ENCODE results near the gene IDI1. TPM values are rescaled to one million over a fixed set of nuclear protein-coding genes. Genes with fewer than 3 reads are reported as not detected.

IDI1 gene
- total and polyA plus RNA-seq, 4 donors: 78.8 to 264 (median 109) TPM

- no peak overlapping the region for H3K4me3 ChIP-seq (ENCODE audit: low read depth in 1 of 3, low read length in 3 of 3)
- H3K9me3 ChIP-seq (ENCODE audit: control insufficient read depth in 4 of 4, low read length in 3 of 4): peaks cover 0 to 3% (median under 1%) of the 10 kb centered on the region in 4 donors
- no peak for DNase-seq (ENCODE audit: low spot score)
- H3K27ac ChIP-seq (ENCODE audit: low read depth in 1 of 2, low read length in 2 of 2): no peak overlapping the region
- no peaks in the 10 kb centered on the region for H3K4me1 ChIP-seq (ENCODE audit: control insufficient read depth in 4 of 4, insufficient read depth in 4 of 4, low read length in 3 of 4)
- 89% methylated on average over 10 of the region's 10 CpGs for WGBS
- TF ChIP-seq ATF3 (IDR thresholded peaks at IDR 0.05): no peak
- TF ChIP-seq SP1 (IDR thresholded peaks at IDR 0.05): no peak
- TF ChIP-seq GABPA (IDR thresholded peaks at IDR 0.05 in 1 of 2, conservative IDR thresholded peaks at IDR 0.05 in 1 of 2): no peak
- TF ChIP-seq, protein P1, sequence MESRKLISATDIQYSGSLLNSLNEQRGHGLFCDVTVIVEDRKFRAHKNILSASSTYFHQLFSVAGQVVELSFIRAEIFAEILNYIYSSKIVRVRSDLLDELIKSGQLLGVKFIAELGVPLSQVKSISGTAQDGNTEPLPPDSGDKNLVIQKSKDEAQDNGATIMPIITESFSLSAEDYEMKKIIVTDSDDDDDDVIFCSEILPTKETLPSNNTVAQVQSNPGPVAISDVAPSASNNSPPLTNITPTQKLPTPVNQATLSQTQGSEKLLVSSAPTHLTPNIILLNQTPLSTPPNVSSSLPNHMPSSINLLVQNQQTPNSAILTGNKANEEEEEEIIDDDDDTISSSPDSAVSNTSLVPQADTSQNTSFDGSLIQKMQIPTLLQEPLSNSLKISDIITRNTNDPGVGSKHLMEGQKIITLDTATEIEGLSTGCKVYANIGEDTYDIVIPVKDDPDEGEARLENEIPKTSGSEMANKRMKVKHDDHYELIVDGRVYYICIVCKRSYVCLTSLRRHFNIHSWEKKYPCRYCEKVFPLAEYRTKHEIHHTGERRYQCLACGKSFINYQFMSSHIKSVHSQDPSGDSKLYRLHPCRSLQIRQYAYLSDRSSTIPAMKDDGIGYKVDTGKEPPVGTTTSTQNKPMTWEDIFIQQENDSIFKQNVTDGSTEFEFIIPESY (IDR thresholded peaks at IDR 0.05): no peak
- no peak for TF ChIP-seq HNF4G (IDR thresholded peaks at IDR 0.05)
- TF ChIP-seq YY1 (IDR thresholded peaks at IDR 0.05): no peak
- TF ChIP-seq CTCF (IDR thresholded peaks at IDR 0.05; ENCODE audit: low read depth, low read length, missing input control): no peak
- TF ChIP-seq RXRA (IDR thresholded peaks at IDR 0.05): no peak
- TF ChIP-seq RAD21 (IDR thresholded peaks at IDR 0.05): no peak
- no peak for TF ChIP-seq HNF4A (conservative IDR thresholded peaks at IDR 0.05)
- no peak for TF ChIP-seq JUND (IDR thresholded peaks at IDR 0.05)
- no peak for TF ChIP-seq NR2F2 (IDR thresholded peaks at IDR 0.05)
- no peak for TF ChIP-seq TAF1 (conservative IDR thresholded peaks at IDR 0.05)
- no peaks in the 10 kb centered on the region for H3K27me3 ChIP-seq (ENCODE audit: control insufficient read depth in 4 of 4, insufficient read depth in 4 of 4, low read length in 3 of 4)
- no peak overlapping the region for H3K9ac ChIP-seq (ENCODE audit: low read depth in 1 of 2, low read length in 2 of 2)
- peaks cover 28 to 94% (median 71%) of the 10 kb centered on the region in 4 donors for H3K36me3 ChIP-seq (ENCODE audit: control insufficient read depth in 4 of 4, insufficient read depth in 3 of 4, low read depth in 1 of 4, low read length in 3 of 4)
These were observed 41.3 kb downstream of the IDI1 start for GRCh38 chr10:1007583-1007982.

GRCh38 chr10:1006573-1006972, 42.3 kb downstream of the IDI1 start:
- no peak overlapping the region for H3K27ac ChIP-seq (ENCODE audit: low read depth in 1 of 2, low read length in 2 of 2)
- H3K27me3 ChIP-seq (ENCODE audit: control insufficient read depth in 4 of 4, insufficient read depth in 4 of 4, low read length in 3 of 4): no peaks in the 10 kb centered on the region
- no peaks in the 10 kb centered on the region for H3K4me1 ChIP-seq (ENCODE audit: control insufficient read depth in 4 of 4, insufficient read depth in 4 of 4, low read length in 3 of 4)
- no peak overlapping the region for H3K9ac ChIP-seq (ENCODE audit: low read depth in 1 of 2, low read length in 2 of 2)
- peaks cover 25 to 91% (median 70%) of the 10 kb centered on the region in 4 donors for H3K36me3 ChIP-seq (ENCODE audit: control insufficient read depth in 4 of 4, insufficient read depth in 3 of 4, low read depth in 1 of 4, low read length in 3 of 4)
- no peak overlapping the region for H3K4me3 ChIP-seq (ENCODE audit: low read depth in 1 of 3, low read length in 3 of 3)
- TF ChIP-seq SP1 (IDR thresholded peaks at IDR 0.05) (no peak), NR2F2 (IDR thresholded peaks at IDR 0.05) (no peak), HNF4A (conservative IDR thresholded peaks at IDR 0.05) (no peak), GABPA (IDR thresholded peaks at IDR 0.05 in 1 of 2, conservative IDR thresholded peaks at IDR 0.05 in 1 of 2) (no peak), FOXA2 (IDR thresholded peaks at IDR 0.05) (no peak), FOXA1 (IDR thresholded peaks at IDR 0.05) (no peak), MAX (IDR thresholded peaks at IDR 0.05) (no peak), RAD21 (IDR thresholded peaks at IDR 0.05) (no peak)
- TF ChIP-seq, protein P2, sequence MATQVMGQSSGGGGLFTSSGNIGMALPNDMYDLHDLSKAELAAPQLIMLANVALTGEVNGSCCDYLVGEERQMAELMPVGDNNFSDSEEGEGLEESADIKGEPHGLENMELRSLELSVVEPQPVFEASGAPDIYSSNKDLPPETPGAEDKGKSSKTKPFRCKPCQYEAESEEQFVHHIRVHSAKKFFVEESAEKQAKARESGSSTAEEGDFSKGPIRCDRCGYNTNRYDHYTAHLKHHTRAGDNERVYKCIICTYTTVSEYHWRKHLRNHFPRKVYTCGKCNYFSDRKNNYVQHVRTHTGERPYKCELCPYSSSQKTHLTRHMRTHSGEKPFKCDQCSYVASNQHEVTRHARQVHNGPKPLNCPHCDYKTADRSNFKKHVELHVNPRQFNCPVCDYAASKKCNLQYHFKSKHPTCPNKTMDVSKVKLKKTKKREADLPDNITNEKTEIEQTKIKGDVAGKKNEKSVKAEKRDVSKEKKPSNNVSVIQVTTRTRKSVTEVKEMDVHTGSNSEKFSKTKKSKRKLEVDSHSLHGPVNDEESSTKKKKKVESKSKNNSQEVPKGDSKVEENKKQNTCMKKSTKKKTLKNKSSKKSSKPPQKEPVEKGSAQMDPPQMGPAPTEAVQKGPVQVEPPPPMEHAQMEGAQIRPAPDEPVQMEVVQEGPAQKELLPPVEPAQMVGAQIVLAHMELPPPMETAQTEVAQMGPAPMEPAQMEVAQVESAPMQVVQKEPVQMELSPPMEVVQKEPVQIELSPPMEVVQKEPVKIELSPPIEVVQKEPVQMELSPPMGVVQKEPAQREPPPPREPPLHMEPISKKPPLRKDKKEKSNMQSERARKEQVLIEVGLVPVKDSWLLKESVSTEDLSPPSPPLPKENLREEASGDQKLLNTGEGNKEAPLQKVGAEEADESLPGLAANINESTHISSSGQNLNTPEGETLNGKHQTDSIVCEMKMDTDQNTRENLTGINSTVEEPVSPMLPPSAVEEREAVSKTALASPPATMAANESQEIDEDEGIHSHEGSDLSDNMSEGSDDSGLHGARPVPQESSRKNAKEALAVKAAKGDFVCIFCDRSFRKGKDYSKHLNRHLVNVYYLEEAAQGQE (IDR thresholded peaks at IDR 0.05): no peak
- DNase-seq (ENCODE audit: low spot score): no peak
- peaks cover 0 to 6% (median 2%) of the 10 kb centered on the region in 4 donors for H3K9me3 ChIP-seq (ENCODE audit: control insufficient read depth in 4 of 4, low read length in 3 of 4)
- 96% methylated on average over 9 of the region's 9 CpGs for WGBS
